GM19025 (cell line): ENCODE measurements around the gene NGRN.

ENCODE experiments used
- ATAC-seq: cut with Tn5 transposase; IDR thresholded peaks from one replicate; pipeline ENCODE4 v1.9.1; 2021; ENCODE audit warnings: mild to moderate bottlenecking, low read depth, moderate library complexity; ENCODE audit not compliant: unreplicated experiment

NGRN gene

GRCh38 chr15:90307661-90308060 is 42.2 kb downstream of the NGRN start:
- ATAC-seq, result no peak

- no peak for ATAC-seq
Measured at GRCh38 chr15:90309020-90309419, 43.5 kb downstream of the NGRN start.

GRCh38 chr15:90315278-90315982 is 50.0 kb downstream of the NGRN start:
- no peak for ATAC-seq

DNA sequence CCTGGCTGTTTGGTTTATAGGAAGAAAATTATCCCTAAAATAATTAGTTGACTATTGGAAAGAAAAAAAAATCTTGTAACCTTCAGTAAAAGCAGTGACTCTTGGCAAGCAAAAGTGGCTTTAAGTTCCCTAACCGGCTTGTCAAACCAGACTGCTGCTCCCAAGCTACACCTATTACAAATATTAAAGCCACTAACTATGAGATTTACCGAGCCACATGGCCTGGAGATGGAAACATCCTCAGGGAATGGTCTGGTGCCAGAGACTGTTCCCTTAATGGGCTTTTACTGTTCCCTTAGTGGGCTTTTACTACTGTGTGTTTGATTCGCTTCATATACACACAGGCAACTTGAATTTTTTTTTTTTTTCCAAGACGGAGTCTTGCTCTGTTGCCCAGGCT is 50.7 kb downstream of the NGRN start:
- ATAC-seq, result no peak

DNA sequence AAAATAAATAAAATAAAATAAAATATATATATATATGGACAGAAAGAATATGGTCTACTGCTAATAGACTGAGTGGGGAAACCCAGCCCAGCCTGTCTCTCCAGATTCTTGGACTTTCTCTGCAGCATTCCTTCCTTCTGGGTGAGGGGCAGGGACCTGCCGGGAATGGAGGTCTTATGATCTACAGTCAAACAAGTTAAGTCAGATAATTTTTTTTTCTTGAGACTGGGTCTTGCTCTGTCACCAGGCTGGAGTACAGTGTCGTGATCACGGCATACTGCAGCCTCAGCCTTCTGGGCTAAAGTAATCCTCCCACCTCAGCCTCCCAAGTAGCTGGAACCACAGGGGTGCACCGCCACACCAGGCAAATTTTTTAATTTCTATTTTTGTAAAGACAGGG is 53.1 kb downstream of the NGRN start:
- ATAC-seq, result no peak

GRCh38 chr15:90320062-90320884 is 54.8 kb downstream of the NGRN start:
- ATAC-seq, result no peak

DNA sequence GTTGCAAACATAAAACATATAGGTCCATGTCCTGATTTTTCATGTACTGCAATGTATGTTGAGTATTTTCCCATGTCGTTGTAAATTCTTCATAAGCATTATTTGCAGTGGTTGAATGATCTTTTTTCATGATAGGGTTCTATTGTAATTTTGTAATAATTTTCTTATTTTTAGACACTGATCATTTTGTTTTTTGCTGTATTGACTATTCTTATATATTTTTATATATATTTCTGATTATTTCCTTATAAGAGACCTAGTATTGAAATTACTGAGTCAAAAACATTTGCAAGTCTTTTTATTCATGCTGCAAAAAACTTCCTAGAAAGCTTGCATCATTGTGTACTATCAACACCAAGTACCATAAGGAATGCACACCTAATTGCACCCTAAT is 55.4 kb downstream of the NGRN start:
- ATAC-seq, result no peak
